ENCODE measurements around the gene CDCA7.
"Not testable (repeated sequence)": the region's sequence is repeated elsewhere in the genome, so short reads cannot be mapped to it uniquely, and the experiment has no call there.

CDCA7 gene

GRCh38 chr2:173370198-173370597, 15.5 kb downstream of the CDCA7 start:
- DNase-seq: no peak

GRCh38 chr2:173371023-173371422, 16.4 kb downstream of the CDCA7 start:
- DNase-seq: no peak

- no peak for DNase-seq
These were observed 18.6 kb downstream of the CDCA7 start for GRCh38 chr2:173373290-173373689.

- DNase-seq: no peak
These were observed 20.0 kb downstream of the CDCA7 start for GRCh38 chr2:173374634-173375033.

- not testable (repeated sequence) for DNase-seq
These were observed 30.9 kb downstream of the CDCA7 start for GRCh38 chr2:173385534-173385933.

- DNase-seq: no peak
These were observed 31.5 kb downstream of the CDCA7 start for GRCh38 chr2:173386021-173386737.

GRCh38 chr2:173386738-173387065, 32.0 kb downstream of the CDCA7 start:
- DNase-seq: no peak

- no peak for DNase-seq
These were observed 32.4 kb downstream of the CDCA7 start for GRCh38 chr2:173387079-173387478.

- DNase-seq: no peak
These were observed 33.0 kb downstream of the CDCA7 start for GRCh38 chr2:173387660-173388059.

- no peak for DNase-seq
These were observed 34.1 kb downstream of the CDCA7 start for GRCh38 chr2:173388795-173389194.

GRCh38 chr2:173390036-173390435, 35.4 kb downstream of the CDCA7 start:
- DNase-seq: no peak

- no peak for DNase-seq
These were observed 38.1 kb downstream of the CDCA7 start for GRCh38 chr2:173392731-173393130.

GRCh38 chr2:173393186-173393585, 38.5 kb downstream of the CDCA7 start:
- DNase-seq: no peak

- no peak for DNase-seq
These were observed 39.0 kb downstream of the CDCA7 start for GRCh38 chr2:173393636-173394035.

GRCh38 chr2:173394091-173394974, 39.7 kb downstream of the CDCA7 start:
- no peak for DNase-seq

GRCh38 chr2:173395567-173396351, 41.1 kb downstream of the CDCA7 start:
- no peak for DNase-seq

- DNase-seq: no peak
These were observed 42.9 kb downstream of the CDCA7 start for GRCh38 chr2:173397539-173397938.

GRCh38 chr2:173399229-173399628, 44.6 kb downstream of the CDCA7 start:
- no peak for DNase-seq

GRCh38 chr2:173400760-173401159, 46.1 kb downstream of the CDCA7 start:
- DNase-seq: no peak

- DNase-seq: no peak
These were observed 47.1 kb downstream of the CDCA7 start for GRCh38 chr2:173401716-173402326.

- DNase-seq: peak; percentile 68
These were observed 47.8 kb downstream of the CDCA7 start for GRCh38 chr2:173402405-173402974.
